ENCODE results near the gene RNF167.
A peak's percentile ranks its signal among the peaks of the same experiment; 100 is the strongest.

The RNF167 gene

DNA sequence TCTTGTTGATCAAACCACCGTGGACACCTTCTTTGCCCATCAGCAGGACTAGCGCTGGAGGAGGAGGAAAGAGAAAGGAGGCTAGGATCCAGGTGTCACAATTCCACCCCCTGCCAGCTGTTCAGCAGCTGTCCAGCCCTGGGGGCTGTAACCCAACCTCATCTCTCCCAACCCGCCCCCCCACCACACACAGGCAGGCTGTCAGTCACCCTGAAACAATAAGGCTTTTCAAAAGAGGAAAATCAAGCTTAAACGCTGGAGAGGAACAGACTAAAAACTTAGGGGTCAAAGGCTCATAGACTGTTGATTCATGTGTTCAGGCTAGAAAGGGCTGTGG is 5.8 kb downstream of the RNF167 start:
- peaks cover 38 to 60% of the 10 kb centered on the region in 2 experiments for H3K36me3 ChIP-seq (ENCODE audit: control insufficient read depth in 2 of 2, insufficient read depth in 1 of 2, low read length in 2 of 2)
- H3K4me1 ChIP-seq (ENCODE audit: control insufficient read depth, insufficient read depth, low read length), result peaks cover 24% of the 10 kb centered on the region
- POLR2A ChIA-PET, result interaction anchor here (0.6 to 17.9 kb wide), 6 partner anchors 12 to 381 kb away, joined by 3 to 358 read pairs (median 4); partner anchors contain the start of gene SPAG7
- no peak for TF ChIP-seq ZIC2 (tag by site-specific recombination; IDR thresholded peaks at IDR 0.05)
- TF ChIP-seq ZNF571 (tag by site-specific recombination; IDR thresholded peaks at IDR 0.05), result no peak
- TF ChIP-seq REST (tag by site-specific recombination; IDR thresholded peaks at IDR 0.05), result peak; percentile 65; the same call in 1 of the 2 replicates
- peak; percentile 14; the same call in 1 of the 2 replicates for TF ChIP-seq GLIS1 (tag by site-specific recombination; IDR thresholded peaks at IDR 0.05)
- TF ChIP-seq ZNF629 (tag by site-specific recombination; IDR thresholded peaks at IDR 0.05), result no peak
- TF ChIP-seq ZNF514 (tag by site-specific recombination; IDR thresholded peaks at IDR 0.05), result no peak
- TF ChIP-seq ZNF146 (tag by site-specific recombination; IDR thresholded peaks at IDR 0.05), result no peak
- no peak for TF ChIP-seq ZBTB1 (tag by site-specific recombination; IDR thresholded peaks at IDR 0.05)
- no peak overlapping the region for H3K4me3 ChIP-seq (ENCODE audit: low read depth, low read length)
- CTCF ChIA-PET, result interaction anchor here (0.6 to 2.5 kb wide), 6 partner anchors 37 to 264 kb away, joined by 3 to 11 read pairs (median 4); partner anchors contain the start of genes CAMTA2 and CHRNE
- H3K9me3 ChIP-seq (ENCODE audit: control insufficient read depth, insufficient read depth, low read depth, low read length), result no peaks in the 10 kb centered on the region
- peak overlapping the region; percentile 99 for H3K27ac ChIP-seq (ENCODE audit: extremely low read depth, low read depth, low read length)

DNA sequence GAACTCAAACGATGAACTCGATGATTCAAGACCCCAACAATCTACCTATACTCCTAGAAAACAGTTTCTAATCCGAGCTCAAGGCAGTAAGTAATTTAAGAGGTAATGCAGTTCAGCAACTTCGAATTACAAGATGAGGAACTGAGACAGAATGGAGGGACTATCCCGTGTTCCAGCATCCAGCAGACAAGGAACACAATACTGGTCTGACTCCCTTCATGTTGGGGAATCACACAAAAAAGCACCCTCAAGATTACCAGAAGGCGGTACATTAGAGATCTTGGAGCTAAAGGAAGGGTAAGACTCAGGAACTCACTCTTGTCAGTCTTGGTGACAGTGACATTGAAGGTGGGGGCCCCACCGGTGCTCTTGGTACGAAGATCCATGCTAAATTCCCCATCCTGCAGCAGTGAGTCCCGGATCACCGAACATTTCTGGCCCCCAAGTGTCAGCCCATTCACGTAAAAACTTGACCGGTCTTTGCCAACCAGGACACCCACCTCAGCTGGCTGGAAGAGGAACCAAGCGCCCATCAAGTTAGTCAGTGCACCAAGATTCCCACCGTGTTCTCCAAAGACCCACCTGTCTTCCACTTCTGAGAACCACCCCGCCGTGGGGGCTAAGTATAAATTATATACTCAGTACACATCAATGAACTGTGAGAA is 6.4 kb downstream of the RNF167 start:
- CTCF ChIA-PET, result interaction anchor here (0.6 to 2.5 kb wide), 5 partner anchors 37 to 265 kb away, joined by 3 to 11 read pairs (median 4); partner anchors contain the start of genes CAMTA2 and CHRNE
- Histone ChIP-seq H3K4me1 (ENCODE audit: control insufficient read depth, insufficient read depth, low read length) (peaks cover 22% of the 10 kb centered on the region), H3K9me3 (ENCODE audit: control insufficient read depth, insufficient read depth, low read depth, low read length) (no peaks in the 10 kb centered on the region), H3K36me3 (ENCODE audit: control insufficient read depth in 2 of 2, insufficient read depth in 1 of 2, low read length in 2 of 2) (peaks cover 38 to 57% of the 10 kb centered on the region in 2 experiments), H3K27ac (ENCODE audit: extremely low read depth, low read depth, low read length) (peak overlapping the region; percentile 99), H3K4me3 (ENCODE audit: low read depth, low read length) (peak overlapping the region; percentile 97)
- TF ChIP-seq ZNF664 (tag by site-specific recombination; IDR thresholded peaks at IDR 0.05), result no peak
- TF ChIP-seq ZBTB17 (tag by site-specific recombination; IDR thresholded peaks at IDR 0.05), result peak; percentile 45
- TF ChIP-seq ZNF354C (tag by site-specific recombination; IDR thresholded peaks at IDR 0.05; ENCODE audit: borderline replicate concordance, low read depth), result no peak
- TF ChIP-seq ZNF623 (tag by site-specific recombination; IDR thresholded peaks at IDR 0.05), result no peak
- no peak for TF ChIP-seq ZNF221 (tag by site-specific recombination; IDR thresholded peaks at IDR 0.05; ENCODE audit: borderline replicate concordance)
- TF ChIP-seq ZNF600 (tag by site-specific recombination; IDR thresholded peaks at IDR 0.05), result peak; percentile 68
- no peak for TF ChIP-seq ZNF626 (tag by site-specific recombination; IDR thresholded peaks at IDR 0.05)
- TF ChIP-seq MZF1 (tag by site-specific recombination; IDR thresholded peaks at IDR 0.05; ENCODE audit: borderline replicate concordance), result peak; percentile 21; the same call in 1 of the 2 replicates
- TF ChIP-seq ZNF184 (tag by site-specific recombination; IDR thresholded peaks at IDR 0.05), result no peak
- TF ChIP-seq ZNF416 (tag by site-specific recombination; IDR thresholded peaks at IDR 0.05), result no peak
- 0 out of 2 replicates have a peak, but pooled peaks have one; percentile 11 for TF ChIP-seq ZNF366 (tag by site-specific recombination; conservative IDR thresholded peaks at IDR 0.05)
- TF ChIP-seq ZNF2 (tag by site-specific recombination; IDR thresholded peaks at IDR 0.05), result 0 out of 2 replicates have a peak, but pooled peaks have one; percentile 15
- TF ChIP-seq ZNF157 (tag by site-specific recombination; IDR thresholded peaks at IDR 0.05), result no peak
- POLR2A ChIA-PET, result interaction anchor here (0.6 to 17.9 kb wide), 8 partner anchors 9 to 381 kb away, joined by 3 to 358 read pairs (median 4); partner anchors contain the start of genes INCA1, KIF1C and SPAG7

Data from HEK293 (cell line).